GM19193 (cell line): ENCODE results near the gene ZNF79.

Source experiments
- POLR2A ChIP-seq: IDR thresholded peaks from 4 replicates; pipeline ENCODE4 v1.6.1; 2011; ENCODE audit not compliant: insufficient read depth, insufficient read length; ENCODE audit errors: extremely low read depth

ZNF79 gene

DNA sequence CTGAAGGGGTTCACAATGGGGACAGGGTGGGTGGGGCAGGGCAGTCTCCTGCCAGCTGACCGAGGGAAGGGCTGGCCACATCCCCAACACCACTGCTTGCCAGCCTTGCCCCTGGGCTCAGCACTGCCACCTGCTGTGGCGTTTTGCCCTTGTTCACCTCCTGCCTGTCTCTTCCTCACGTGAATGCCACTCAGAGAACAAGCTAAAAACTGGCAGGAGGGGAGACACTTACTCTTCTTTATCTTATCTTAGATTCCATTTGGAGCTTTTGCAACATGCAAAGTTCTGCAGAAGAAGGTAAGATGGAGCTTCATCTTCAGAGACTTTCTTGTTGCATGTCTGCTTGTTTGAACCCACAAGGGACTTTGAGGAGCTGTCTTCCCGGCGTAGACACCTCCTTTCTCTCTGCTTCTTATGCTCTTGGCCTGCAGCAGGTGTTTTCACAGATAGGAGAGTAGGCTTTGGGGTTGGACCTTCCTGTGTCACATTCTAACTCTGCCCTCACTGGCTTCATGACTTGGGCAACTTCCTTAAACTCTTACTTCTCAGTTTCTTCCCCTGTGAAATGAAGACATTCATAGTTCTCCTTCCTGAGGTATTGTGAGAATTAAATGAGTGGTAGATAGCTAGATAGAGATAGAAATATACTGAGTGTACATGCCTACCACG lies 31.3 kb downstream of the ZNF79 start:
- no peak for TF ChIP-seq POLR2A

DNA sequence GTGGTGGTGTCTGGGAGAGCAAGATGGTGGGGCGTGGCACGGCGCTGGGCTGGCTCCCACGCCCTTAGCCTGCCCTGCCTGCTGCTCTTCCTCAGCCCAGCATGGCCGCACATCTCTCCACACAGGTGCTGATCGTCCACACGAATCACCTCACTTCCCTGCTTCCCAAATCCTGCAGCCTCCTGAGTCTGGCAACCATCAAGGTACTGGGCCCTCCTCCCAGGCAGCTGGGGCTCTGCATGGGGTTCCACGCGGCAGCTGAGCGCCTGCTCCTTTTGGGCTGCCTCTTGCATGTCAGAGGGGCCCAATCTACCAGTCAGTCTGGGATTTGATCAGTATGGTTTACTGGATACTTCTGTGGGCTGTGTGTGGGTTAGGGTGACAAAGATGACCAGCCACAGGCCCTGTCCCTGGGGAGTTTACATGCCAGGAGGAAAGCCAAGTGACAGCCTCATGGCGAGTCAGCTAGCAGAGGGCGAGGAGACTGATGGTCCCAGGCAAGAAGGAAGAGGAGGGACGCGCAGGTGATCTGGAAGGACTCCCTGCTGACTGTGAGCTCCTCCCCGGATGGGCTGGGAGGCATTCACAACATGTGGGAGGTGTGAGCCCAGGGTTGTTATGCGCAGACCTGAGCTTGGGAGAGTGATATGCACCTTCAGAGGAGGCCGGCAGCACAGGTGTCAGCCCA lies 33.2 kb downstream of the ZNF79 start:
- no peak for TF ChIP-seq POLR2A

DNA sequence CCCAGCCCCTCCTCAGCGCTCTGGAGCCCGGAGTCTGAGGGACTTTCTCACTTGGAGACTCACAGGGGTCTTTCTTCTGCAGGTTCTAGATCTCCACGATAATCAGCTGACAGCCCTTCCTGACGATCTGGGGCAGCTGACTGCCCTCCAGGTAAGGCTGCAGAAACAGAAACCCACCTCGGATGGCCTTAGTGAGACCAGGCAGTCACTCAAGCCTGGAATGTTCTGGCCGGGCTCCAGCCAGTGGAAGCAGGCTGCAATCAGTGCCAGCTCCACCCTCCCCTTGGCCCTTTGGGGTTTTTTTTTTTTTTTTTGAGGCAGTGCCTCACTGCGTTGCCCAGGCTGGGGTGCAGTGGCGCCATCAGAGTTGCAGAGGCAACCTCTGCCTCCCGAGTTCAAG lies 34.7 kb downstream of the ZNF79 start:
- no peak for TF ChIP-seq POLR2A

DNA sequence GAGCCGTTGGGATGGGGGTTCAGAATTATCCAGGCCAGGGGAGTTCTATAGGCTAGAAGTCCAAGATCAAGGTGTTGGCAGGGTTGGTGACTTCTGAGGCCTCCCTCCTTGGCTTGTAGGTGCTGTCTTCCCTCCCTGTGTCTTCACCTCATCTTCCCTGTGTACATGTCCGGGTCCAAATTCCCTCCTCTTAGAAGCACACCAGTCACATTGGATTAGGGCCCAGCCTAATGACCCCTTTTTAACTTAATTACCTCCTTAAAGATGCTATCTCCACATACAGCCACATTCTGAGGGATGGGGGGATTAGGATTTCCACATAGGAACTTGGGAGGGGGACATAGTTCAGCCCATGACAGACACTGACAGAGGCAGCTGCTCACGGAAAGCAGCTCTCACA lies 39.2 kb downstream of the ZNF79 start:
- TF ChIP-seq POLR2A: no peak

DNA sequence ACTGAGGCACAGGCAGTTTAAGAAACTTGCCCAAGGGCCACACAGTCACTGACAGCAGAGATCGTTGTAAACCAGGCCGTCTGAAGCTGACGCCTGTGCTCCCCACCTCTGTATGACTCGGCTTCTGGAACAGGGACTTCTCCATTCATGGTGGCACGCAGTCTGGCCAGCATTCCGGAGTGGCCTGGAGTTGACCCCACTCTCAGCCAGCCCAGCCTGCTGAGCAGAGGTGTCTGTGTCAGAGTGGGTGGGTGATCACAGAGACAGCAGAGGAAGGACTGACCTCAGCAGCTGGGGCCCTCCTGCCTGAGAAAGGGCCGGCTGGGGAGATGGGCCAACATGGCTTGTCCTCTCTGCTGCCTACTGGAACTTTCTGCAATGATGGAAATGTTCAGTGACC lies 39.7 kb downstream of the ZNF79 start:
- no peak for TF ChIP-seq POLR2A

DNA sequence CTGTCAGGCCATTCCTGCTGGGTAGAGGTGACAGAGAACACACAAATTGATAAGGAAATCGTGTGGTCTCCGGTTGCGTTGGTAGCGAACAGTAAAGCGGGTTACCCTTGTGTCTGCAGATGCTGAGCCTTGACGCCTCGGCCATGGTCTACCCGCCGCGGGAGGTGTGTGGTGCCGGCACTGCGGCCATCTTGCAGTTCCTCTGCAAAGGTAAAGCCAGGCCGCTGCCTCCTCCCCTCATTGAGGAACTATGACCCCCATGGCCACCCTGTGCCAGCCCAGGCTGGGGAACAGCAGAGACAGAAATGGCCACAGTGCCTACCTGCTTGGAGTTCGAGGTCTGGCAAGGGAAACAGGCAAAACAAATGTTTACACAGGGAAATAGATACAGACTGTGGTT lies 43.4 kb downstream of the ZNF79 start:
- no peak for TF ChIP-seq POLR2A

DNA sequence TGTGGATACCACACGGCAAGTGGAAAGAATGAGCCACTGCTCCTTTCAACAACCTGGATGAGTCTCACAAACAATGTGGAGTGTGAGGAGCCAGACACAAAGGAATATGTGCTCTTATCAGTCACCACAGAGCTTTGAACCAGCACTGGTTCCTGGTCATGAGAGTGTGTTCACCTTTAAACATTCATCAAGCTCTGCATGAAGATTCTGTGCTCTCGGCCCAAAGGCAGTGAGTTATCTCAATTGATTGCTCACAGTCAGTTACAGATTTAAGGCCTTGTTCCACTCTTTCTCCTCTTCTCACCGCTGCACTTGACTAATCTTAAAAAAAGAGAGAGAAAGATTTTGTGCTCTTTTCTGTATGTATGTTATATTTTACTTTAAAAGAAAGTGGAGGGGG lies 46.5 kb downstream of the ZNF79 start:
- TF ChIP-seq POLR2A: no peak

DNA sequence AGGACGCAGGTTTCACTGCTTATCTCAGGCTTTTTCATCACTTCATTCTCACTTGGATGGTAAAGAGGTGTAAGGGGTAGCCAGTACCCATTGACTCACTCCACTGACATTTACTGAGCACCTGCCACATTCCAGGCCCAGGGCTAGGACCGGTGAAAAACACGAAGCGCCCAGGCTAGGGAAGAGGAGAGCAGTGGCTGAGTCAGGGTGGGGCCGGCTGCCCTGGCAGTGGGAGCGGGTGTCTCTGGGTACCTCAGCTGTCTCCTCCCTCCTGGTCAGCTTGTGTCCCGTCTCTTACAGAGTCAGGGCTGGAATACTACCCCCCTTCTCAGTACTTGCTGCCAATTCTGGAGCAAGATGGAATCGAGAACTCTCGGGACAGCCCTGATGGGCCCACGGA lies 49.3 kb downstream of the ZNF79 start:
- TF ChIP-seq POLR2A: no peak

DNA sequence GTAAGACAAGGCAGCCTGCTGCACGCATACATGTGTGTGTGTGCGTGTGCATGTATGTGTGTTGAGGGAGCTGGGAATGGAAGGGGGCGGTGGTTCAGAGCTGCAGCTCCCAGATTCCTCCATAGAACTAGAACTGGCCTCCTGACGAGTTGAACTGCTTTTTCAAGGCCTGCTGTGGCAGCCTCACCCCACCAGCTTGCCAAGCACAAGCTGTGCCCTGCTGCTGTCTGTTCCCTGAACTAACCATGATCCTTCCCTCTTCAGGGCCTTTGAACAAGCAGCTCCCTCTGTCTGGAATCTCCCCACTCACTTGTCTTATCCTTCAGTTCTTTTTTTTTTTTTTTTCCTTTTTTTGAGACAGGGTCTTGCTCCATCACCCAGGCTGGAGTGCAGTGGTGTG lies 49.8 kb downstream of the ZNF79 start:
- TF ChIP-seq POLR2A: no peak

DNA sequence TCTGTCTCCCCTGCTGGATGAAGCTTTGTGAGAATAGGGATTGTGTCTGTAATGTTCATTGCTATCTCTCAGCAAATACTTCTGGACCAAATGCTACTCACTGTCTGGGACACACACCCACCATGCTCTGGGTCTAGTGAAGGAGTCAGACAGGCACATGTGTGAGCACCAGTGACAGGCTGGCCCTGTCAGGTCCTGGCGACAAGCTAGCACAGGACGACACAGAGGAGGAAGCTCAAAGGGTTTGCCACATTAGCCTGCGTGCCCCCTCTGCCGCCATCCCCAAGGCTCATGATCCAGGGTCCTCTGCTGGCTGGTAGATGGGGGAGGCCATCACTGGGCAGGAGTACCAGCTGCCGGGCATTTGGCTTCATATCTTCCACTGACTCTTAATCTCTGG lies 50.4 kb downstream of the ZNF79 start:
- TF ChIP-seq POLR2A: no peak

DNA sequence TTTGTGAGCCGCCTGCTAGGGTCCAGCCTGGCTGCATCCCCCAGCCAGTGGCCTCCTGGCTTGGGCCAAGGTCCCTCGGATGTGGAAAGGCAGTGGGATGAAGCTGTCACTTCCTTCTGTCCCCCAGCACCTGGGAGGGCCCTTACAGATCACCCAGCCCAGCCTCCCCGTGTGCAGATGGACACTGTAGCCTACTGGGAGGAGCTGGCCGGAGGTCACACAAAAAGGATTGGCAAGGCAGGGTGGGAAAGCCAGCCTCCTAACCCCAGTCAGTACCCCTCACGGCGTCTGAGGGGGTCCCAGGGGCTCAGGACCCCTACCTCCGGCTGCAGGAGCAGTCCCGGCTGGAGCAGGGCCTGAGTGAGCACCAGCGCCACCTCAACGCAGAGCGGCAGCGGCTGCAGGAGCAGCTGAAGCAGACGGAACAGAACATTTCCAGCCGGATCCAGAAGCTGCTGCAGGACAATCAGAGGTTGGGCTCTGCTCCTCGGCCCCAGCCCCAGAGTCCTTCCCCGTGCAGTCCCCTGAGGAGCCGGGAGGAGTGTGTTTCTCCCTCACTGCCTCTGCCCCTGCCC lies 55.4 kb downstream of the ZNF79 start:
- TF ChIP-seq POLR2A: no peak

DNA sequence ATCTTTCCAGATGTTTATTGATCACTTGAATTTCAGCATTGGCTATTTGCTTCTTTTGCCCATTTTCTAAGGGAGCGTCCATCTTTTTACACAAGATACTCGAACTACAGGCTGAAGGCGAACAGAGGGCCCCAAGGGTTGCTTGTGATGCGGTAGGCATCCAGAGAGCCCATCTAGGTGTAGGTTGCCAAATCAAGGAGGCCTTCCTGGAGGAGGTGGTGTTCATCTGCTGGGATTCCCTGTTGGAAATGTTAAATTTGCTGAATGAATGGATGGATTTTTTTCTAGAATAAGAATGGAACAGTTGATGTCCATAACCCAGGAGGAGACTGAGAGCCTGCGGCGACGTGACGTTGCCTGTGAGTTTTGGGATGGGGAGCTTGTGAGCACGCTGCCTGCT lies 58.5 kb downstream of the ZNF79 start:
- TF ChIP-seq POLR2A: no peak

DNA sequence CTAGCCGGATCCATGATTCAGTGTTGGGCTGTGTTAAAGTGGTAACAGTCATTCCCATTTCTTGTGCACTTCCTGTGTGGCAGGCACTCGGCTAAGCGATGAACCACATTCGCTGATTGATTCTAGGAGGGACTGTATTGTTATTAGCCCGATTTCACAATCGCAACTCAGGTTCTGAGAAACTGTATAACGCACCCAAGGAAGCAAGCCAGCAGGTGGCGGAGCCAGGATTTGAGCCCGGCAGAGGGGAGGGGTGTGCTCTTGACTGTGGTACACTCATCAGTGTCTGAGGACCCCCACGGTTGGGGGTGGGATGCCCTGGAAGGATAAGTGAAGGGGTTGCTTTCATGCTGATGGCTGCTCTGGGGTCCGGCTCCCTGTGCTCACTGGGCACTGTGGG lies 61.8 kb downstream of the ZNF79 start:
- no peak for TF ChIP-seq POLR2A

DNA sequence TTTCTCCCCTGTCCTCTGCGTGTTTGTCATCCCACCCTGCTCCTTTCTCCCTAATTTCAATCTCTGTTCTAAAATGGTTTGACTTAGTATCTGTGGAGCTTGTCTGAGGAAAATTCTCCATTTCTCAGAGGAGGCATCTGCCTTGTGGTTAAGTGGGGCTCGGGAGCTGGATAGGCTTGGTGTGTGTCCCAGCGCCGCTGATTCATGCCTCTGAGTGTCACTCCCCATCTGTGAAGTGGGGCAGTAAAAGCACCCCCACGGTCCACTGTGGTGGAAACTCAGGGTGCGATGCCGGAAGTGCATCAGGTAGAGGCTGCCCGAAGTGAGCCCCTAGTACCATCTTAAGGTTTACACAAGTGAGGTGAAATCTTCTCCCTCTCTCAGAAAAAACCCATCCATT lies 64.8 kb downstream of the ZNF79 start:
- TF ChIP-seq POLR2A: no peak

DNA sequence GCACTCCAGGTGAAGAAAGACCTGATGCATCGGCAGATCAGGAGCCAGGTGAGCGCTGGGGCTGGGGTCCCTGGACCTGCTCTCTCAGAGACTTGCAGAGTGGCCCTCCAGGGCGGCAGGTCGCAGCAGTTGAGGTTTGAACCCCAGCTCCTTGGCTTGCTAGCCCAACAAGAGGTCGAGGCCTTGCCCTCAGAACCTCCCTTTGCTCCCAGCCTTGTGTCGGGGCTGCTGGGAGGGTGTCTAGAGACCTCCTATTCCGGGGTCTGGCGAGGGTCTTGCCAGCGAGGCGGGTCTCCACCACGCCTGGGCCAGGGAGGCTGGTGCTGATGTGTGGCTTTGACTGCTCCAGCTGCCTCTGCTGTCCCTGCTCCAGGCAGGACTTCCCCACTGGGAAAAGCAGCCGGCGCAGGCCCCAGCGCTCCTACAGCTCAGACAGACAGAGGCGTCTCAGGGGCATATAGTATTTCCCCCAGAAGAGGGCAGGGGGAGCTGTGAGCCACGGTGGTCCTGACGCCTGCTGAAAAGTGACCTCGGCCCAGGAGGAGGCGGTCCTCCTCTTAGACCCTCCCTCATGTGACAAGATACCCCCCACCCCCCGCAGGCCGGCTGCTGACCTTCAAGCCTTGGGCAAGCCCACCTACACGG lies 65.4 kb downstream of the ZNF79 start:
- TF ChIP-seq POLR2A: no peak

DNA sequence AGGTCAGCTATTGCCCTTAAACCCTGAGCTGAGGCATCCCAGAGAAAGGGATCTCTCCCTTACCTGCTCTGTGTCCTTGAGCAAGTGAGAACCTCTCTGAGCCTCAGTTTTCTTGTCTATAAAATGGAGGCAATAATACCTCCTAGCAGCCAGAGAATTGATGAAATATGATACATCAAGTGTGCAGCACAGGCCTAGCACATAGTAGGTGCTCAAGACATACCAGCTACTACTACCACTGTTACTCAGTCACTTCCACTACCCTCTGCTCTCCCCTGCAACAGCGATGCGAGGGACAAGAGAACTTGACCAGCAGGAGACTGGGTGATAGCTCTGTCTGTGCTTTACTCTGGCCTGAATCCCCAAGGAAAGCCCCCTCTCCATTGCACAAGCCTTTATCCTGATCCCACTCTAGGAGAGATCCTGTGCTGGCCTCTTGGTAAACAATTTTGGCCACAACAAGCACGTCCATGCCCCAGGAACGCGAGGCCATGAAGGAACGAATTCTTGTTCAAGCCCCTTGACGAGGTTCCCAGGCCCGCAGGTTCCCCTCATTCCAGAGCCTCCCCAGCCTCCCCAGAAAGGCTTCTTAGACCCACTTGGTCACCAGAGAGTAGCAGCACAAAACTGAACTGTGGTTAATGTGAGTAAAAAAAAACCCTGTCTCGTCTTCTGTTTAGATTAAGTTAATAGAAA lies 66.5 kb downstream of the ZNF79 start:
- TF ChIP-seq POLR2A: no peak

DNA sequence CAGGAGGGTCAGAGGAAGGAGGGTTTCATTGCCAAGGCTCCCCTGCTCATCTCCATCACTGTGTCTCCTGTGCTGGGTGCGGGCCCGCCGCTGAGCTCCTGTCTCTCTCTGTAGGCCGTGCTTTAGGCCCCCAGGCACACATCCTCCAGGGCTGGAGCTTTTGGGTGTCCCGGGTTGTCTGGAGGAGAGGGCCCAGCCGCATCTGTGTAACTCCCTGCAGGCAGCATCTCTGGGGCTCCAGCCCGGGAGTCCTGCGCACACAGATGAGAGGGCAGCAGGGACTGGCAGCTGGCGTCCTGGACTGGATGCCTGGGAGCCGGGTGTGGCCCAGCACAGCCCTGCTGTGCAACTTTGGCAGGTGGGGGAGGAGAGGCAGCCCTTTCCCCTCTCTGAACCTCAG lies 67.3 kb downstream of the ZNF79 start:
- TF ChIP-seq POLR2A: no peak
